B cell (primary cell): ENCODE data around the gene SLC9A7. TPM values are rescaled to one million over a fixed set of nuclear protein-coding genes. Genes with fewer than 3 reads are reported as not detected.

ENCODE experiments used
- ATAC-seq: fragments of 200-7000 bp; cut with Tn5 transposase; one replicate; pipeline ENCODE4 v1.10.0; 2021; ENCODE audit warnings: low read depth, mild to moderate bottlenecking, moderate number of reproducible peaks, moderate library complexity
- CTCF ChIA-PET: fragments of 350-600 bp; sonication (Branson Sonifier 250); formaldehyde crosslinking; loops from one replicate; lab custom pipeline; 2021; ENCODE audit warnings: antibody characterized with exemption, inconsistent platforms; lab: Charles Lee
- POLR2A ChIA-PET: fragments of 350-600 bp; sonication (Branson Sonifier 250); formaldehyde crosslinking; loops from one replicate; lab custom pipeline; 2021; ENCODE audit warnings: antibody characterized with exemption; lab: Charles Lee
- DNase-seq: peaks from one replicate; pipeline ENCODE4 v3.0.0; 2013
- H2AFZ ChIP-seq: 2 replicates; pipeline ENCODE4 v1.6.1; 2012; ENCODE audit warnings: mild to moderate bottlenecking, low read depth, low read length; ENCODE audit not compliant: insufficient read depth, poor library complexity, severe bottlenecking
- H3K27ac ChIP-seq, 2 donors: 1 replicate in 1 of 2; 2 replicates in 1 of 2; pipeline ENCODE4 v1.5.1; 2012 to 2013; ENCODE audit warnings: low read length in 2 of 2, mild to moderate bottlenecking in 2 of 2, moderate library complexity in 1 of 2
- H3K27me3 ChIP-seq, 4 experiments: fragments of 200-600 bp in 1 of 4; sonication (generic) in 1 of 4; replicated peaks in 1 of 4; 1 replicate in 2 of 4; 2 replicates in 2 of 4; pipeline versions ENCODE4 v1.6.1 to v1.7.0; 2013 to 2016; ENCODE audit warnings: low read length in 3 of 4, mild to moderate bottlenecking in 2 of 4, mixed read lengths in 1 of 4, moderate library complexity in 1 of 4; ENCODE audit not compliant: insufficient read depth in 4 of 4, control insufficient read depth in 3 of 4; ENCODE audit errors: control extremely low read depth in 1 of 4
- H3K36me3 ChIP-seq, 2 experiments: replicated peaks in 1 of 2; 1 replicate in 1 of 2; 2 replicates in 1 of 2; pipeline versions ENCODE4 v1.6.1 to v1.7.1; 2013; ENCODE audit warnings: low read length in 1 of 2; ENCODE audit not compliant: insufficient read depth in 2 of 2, control insufficient read depth in 1 of 2; ENCODE audit errors: control extremely low read depth in 1 of 2, extremely low read depth in 1 of 2
- H3K4me1 ChIP-seq, 2 donors: fragments of 200-600 bp in 1 of 2; sonication (generic) in 1 of 2; 1 replicate in 1 of 2; 2 replicates in 1 of 2; pipeline versions ENCODE4 v1.5.1 to v1.6.1; 2013 to 2017; ENCODE audit warnings: low read length in 2 of 2; ENCODE audit not compliant: control insufficient read depth in 2 of 2, insufficient read depth in 2 of 2
- H3K4me2 ChIP-seq: replicated peaks from 2 replicates; pipeline ENCODE3; 2012; ENCODE audit warnings: mild to moderate bottlenecking, low read depth, low read length; ENCODE audit not compliant: poor library complexity, severe bottlenecking
- H3K4me3 ChIP-seq, 5 experiments: fragments of 200-600 bp in 1 of 5; sonication (generic) in 1 of 5; 1 replicate in 3 of 5; 2 replicates in 2 of 5; pipeline versions ENCODE4 v1.5.1 to v1.7.0; 2011 to 2016; ENCODE audit warnings: low read length in 4 of 5, mild to moderate bottlenecking in 4 of 5, low read depth in 2 of 5, control low read depth in 1 of 5, moderate library complexity in 1 of 5; ENCODE audit not compliant: insufficient read depth in 1 of 5; ENCODE audit errors: control extremely low read depth in 1 of 5, extremely low read depth in 1 of 5
- H3K79me2 ChIP-seq: fragments of 200-600 bp; sonication (generic); one replicate; pipeline ENCODE4 v1.6.0; 2016; ENCODE audit warnings: low read length; ENCODE audit not compliant: control insufficient read depth, insufficient read depth
- H3K9ac ChIP-seq: fragments of 200-600 bp; sonication (generic); 2 replicates; pipeline ENCODE4 v1.6.1; 2017; ENCODE audit warnings: mild to moderate bottlenecking, low read length, moderate library complexity
- H3K9me3 ChIP-seq, 3 donors: one replicate each; pipeline versions ENCODE4 v1.6.1 to v1.7.1; 2013; ENCODE audit warnings: low read length in 2 of 3; ENCODE audit not compliant: control insufficient read depth in 2 of 3, insufficient read depth in 1 of 3; ENCODE audit errors: control extremely low read depth in 1 of 3
- H4K20me1 ChIP-seq: 2 replicates; pipeline ENCODE4 v1.6.0; 2012; ENCODE audit warnings: mild to moderate bottlenecking, low read length; ENCODE audit not compliant: insufficient read depth, control insufficient read depth, poor library complexity, severe bottlenecking
- H3K27ac Mint-ChIP-seq: one replicate; pipeline ENCODE4 v1.8.0; 2021; ENCODE audit warnings: mixed read lengths
- H3K27me3 Mint-ChIP-seq: one replicate; pipeline ENCODE4 v1.8.0; 2021; ENCODE audit warnings: mixed read lengths
- H3K4me1 Mint-ChIP-seq: one replicate; pipeline ENCODE4 v1.8.0; 2021; ENCODE audit warnings: mixed read lengths
- H3K4me3 Mint-ChIP-seq: one replicate; pipeline ENCODE4 v1.8.0; 2021; ENCODE audit warnings: mixed read lengths
- H3K9me3 Mint-ChIP-seq: one replicate; pipeline ENCODE4 v1.8.0; 2022; ENCODE audit warnings: mixed read lengths; ENCODE audit not compliant: insufficient read depth
- CTCF ChIP-seq: fragments of 200-600 bp; IDR thresholded peaks from one replicate; pipeline ENCODE4 v1.8.0; 2022; ENCODE audit warnings: antibody characterized with exemption, mild to moderate bottlenecking
- EZH2 ChIP-seq: IDR thresholded peaks from 2 replicates; pipeline ENCODE4 v1.6.1; 2012; ENCODE audit warnings: borderline replicate concordance, low read depth, mild to moderate bottlenecking, moderate library complexity, low read length; ENCODE audit not compliant: insufficient read depth, poor library complexity, severe bottlenecking
- WGBS: methylation state at CpG from one replicate; pipeline ENCODE4 v1.1.5; 2013; ENCODE audit warnings: missing lambda C conversion rate; ENCODE audit not compliant: insufficient coverage; 5-methylcytosine and 5-hydroxymethylcytosine counted together
- intact Hi-C: fragments of 100-400 bp; cut with micrococcal nuclease; formaldehyde crosslinking; loops from one replicate; pipeline ENCODE4 v1.10.0; 2022
- polyA plus RNA-seq: library from polyadenylated mRNA; depleted of rRNA; stranded (reverse); fragments of >200 nt; gene quantifications from 2 replicates; pipeline ENCODE4 v1.2.3, GENCODE V29; 2012
- total RNA-seq, 2 donors: library from RNA; stranded (reverse); fragments of 120-200 nt in 1 of 2; gene quantifications; 1 replicate in 1 of 2; 2 replicates in 1 of 2; pipeline versions ENCODE4 v1.2.3 to v1.2.4, GENCODE V29; 2013 to 2022

The SLC9A7 gene
- total and polyA plus RNA-seq, 2 donors (not counting 1 experiment from before 2014, with no cell fraction given) = 24.9 to 53.2 TPM

- no peak overlapping the region for H3K27ac Mint-ChIP-seq
- no CpG with 5 or more reads among the region's 1 CpG for WGBS
- H4K20me1 ChIP-seq = no peaks in the 10 kb centered on the region
- peaks cover 2% of the 10 kb centered on the region for H3K4me1 Mint-ChIP-seq
- H3K27me3 ChIP-seq = no peaks in the 10 kb centered on the region
- H3K4me1 ChIP-seq = no peaks in the 10 kb centered on the region
- H3K9me3 Mint-ChIP-seq = no peaks in the 10 kb centered on the region
- H3K27ac ChIP-seq = no peak overlapping the region
- DNase-seq (no peak), ATAC-seq (no peak)
- no peak overlapping the region for H3K4me3 ChIP-seq
- no peak overlapping the region for H2AFZ ChIP-seq
- H3K9me3 ChIP-seq = no peaks in the 10 kb centered on the region
- no peak for TF ChIP-seq CTCF
- no peak for TF ChIP-seq EZH2
- intact Hi-C loops = no loop called here
- no peaks in the 10 kb centered on the region for H3K36me3 ChIP-seq
- H3K4me3 Mint-ChIP-seq = no peak overlapping the region
- H3K9ac ChIP-seq = no peak overlapping the region
- no peak overlapping the region for H3K4me2 ChIP-seq
- H3K79me2 ChIP-seq = no peaks in the 10 kb centered on the region
- H3K27me3 Mint-ChIP-seq = no peaks in the 10 kb centered on the region
- ChIA-PET CTCF (no interaction called here), POLR2A (no interaction called here)
These were observed 11.9 kb upstream of the SLC9A7 start for GRCh38 chrX:46770817-46771163.

GRCh38 chrX:46770000-46770816 lies 11.3 kb upstream of the SLC9A7 start:
- H3K9me3 Mint-ChIP-seq = no peaks in the 10 kb centered on the region
- ChIA-PET CTCF (no interaction called here), POLR2A (interaction anchor here (0.6 kb wide), 1 partner anchor 356 kb away, joined by 5 read pairs; no protein-coding TSS in a partner anchor)
- no peak overlapping the region for H3K4me3 Mint-ChIP-seq
- H3K9me3 ChIP-seq = no peaks in the 10 kb centered on the region
- H3K27ac ChIP-seq = no peak overlapping the region
- H4K20me1 ChIP-seq = no peaks in the 10 kb centered on the region
- no peak overlapping the region for H3K4me2 ChIP-seq
- H2AFZ ChIP-seq = no peak overlapping the region
- H3K4me3 ChIP-seq = no peak overlapping the region
- ATAC-seq (no peak), DNase-seq (no peak)
- no peaks in the 10 kb centered on the region for H3K36me3 ChIP-seq
- H3K27me3 ChIP-seq = no peaks in the 10 kb centered on the region
- TF ChIP-seq EZH2 (no peak), CTCF (no peak)
- H3K27ac Mint-ChIP-seq = no peak overlapping the region
- no CpG with 5 or more reads among the region's 4 CpGs for WGBS
- no peak overlapping the region for H3K9ac ChIP-seq
- no peaks in the 10 kb centered on the region for H3K27me3 Mint-ChIP-seq
- intact Hi-C loops = no loop called here
- H3K4me1 Mint-ChIP-seq = peaks cover 2% of the 10 kb centered on the region
- no peaks in the 10 kb centered on the region for H3K4me1 ChIP-seq
- no peaks in the 10 kb centered on the region for H3K79me2 ChIP-seq
